ENCODE data around the gene SEMA5B.

- TF ChIP-seq CTCF (conservative IDR thresholded peaks at IDR 0.05) (no peak), EZH2 (IDR thresholded peaks at IDR 0.05; ENCODE audit: low read depth) (no peak)
These were observed 6.9 kb downstream of the SEMA5B start for GRCh38 chr3:123020709-123021108.

Measured in PC-9 (cell line).